Activated CD4-positive, alpha-beta T cell treated with anti-CD3 and anti-CD28 coated beads, Interleukin-2, amount 10 ng/mL, durations not matched to agents 7 days and 5 days (primary cell): Measurements from ENCODE around the gene PLXDC1. TPM values are rescaled to one million over a fixed set of nuclear protein-coding genes. Genes with fewer than 3 reads are reported as not detected.

ENCODE experiments used
- CTCF ChIA-PET: fragments of 350-600 bp; sonication (Branson Sonifier 250); formaldehyde crosslinking; loops from one replicate; lab custom pipeline; 2021; ENCODE audit warnings: antibody characterized with exemption; lab: Charles Lee
- POLR2A ChIA-PET: fragments of 350-600 bp; sonication (Branson Sonifier 250); formaldehyde crosslinking; loops from one replicate; lab custom pipeline; 2021; ENCODE audit warnings: antibody characterized with exemption; lab: Charles Lee
- DNase-seq: peaks from one replicate; pipeline ENCODE4 v3.0.0-alpha.2; 2020
- H3K27ac Mint-ChIP-seq: one replicate; pipeline ENCODE4 v1.8.0; 2021; ENCODE audit warnings: mild to moderate bottlenecking, moderate library complexity, mixed read lengths
- H3K27me3 Mint-ChIP-seq: one replicate; pipeline ENCODE4 v1.8.0; 2021; ENCODE audit warnings: mixed read lengths
- H3K36me3 Mint-ChIP-seq: one replicate; pipeline ENCODE4 v1.8.0; 2021; ENCODE audit warnings: low read depth, mixed read lengths
- H3K4me1 Mint-ChIP-seq: one replicate; pipeline ENCODE4 v1.8.0; 2021; ENCODE audit warnings: mixed read lengths
- H3K4me3 Mint-ChIP-seq: one replicate; pipeline ENCODE4 v1.8.0; 2021; ENCODE audit warnings: mild to moderate bottlenecking, moderate library complexity, mixed read lengths
- H3K9me3 Mint-ChIP-seq: one replicate; pipeline ENCODE4 v1.8.0; 2021; ENCODE audit warnings: mixed read lengths
- total RNA-seq, 2 experiments: library from RNA; stranded (reverse); gene quantifications; one replicate each; pipeline ENCODE4 v1.2.3, GENCODE V29; 2021

Gene PLXDC1
- total RNA-seq, 2 experiments from 2014 or later: 6.0 to 6.3 TPM

GRCh38 chr17:39098588-39098987, 52.8 kb downstream of the PLXDC1 start:
- Mint-ChIP-seq H3K4me3 (no peak overlapping the region), H3K27me3 (no peaks in the 10 kb centered on the region), H3K36me3 (peaks cover 1% of the 10 kb centered on the region), H3K4me1 (peaks cover 68% of the 10 kb centered on the region), H3K9me3 (no peaks in the 10 kb centered on the region), H3K27ac (peak overlapping the region; percentile 37)
- CTCF ChIA-PET: interaction anchor here (0.6 to 0.7 kb wide), 2 partner anchors 13 to 449 kb away, joined by 3 to 5 read pairs; no protein-coding TSS in a partner anchor
- POLR2A ChIA-PET: no interaction called here
- DNase-seq: no peak

- no peaks in the 10 kb centered on the region for H3K9me3 Mint-ChIP-seq
- H3K4me1 Mint-ChIP-seq: peaks cover 73% of the 10 kb centered on the region
- no peaks in the 10 kb centered on the region for H3K27me3 Mint-ChIP-seq
- no peak for DNase-seq
- H3K27ac Mint-ChIP-seq: peak overlapping the region; percentile 96
- CTCF ChIA-PET: interaction anchor here (0.7 kb wide), 1 partner anchor 13 kb away, joined by 3 read pairs; no protein-coding TSS in a partner anchor
- H3K36me3 Mint-ChIP-seq: peaks cover 1% of the 10 kb centered on the region
- POLR2A ChIA-PET: no interaction called here
- peak overlapping the region; percentile 71 for H3K4me3 Mint-ChIP-seq
These were observed 53.9 kb downstream of the PLXDC1 start for GRCh38 chr17:39097537-39097936.

- peaks cover 1% of the 10 kb centered on the region for H3K36me3 Mint-ChIP-seq
- ChIA-PET CTCF (interaction anchor here (0.7 to 1.5 kb wide), 2 partner anchors 13 to 56 kb away, joined by 3 to 6 read pairs; no protein-coding TSS in a partner anchor), POLR2A (no interaction called here)
- H3K27me3 Mint-ChIP-seq: no peaks in the 10 kb centered on the region
- H3K9me3 Mint-ChIP-seq: no peaks in the 10 kb centered on the region
- H3K27ac Mint-ChIP-seq: peak overlapping the region; percentile 96
- peaks cover 73% of the 10 kb centered on the region for H3K4me1 Mint-ChIP-seq
- DNase-seq: no peak
- peak overlapping the region; percentile 71 for H3K4me3 Mint-ChIP-seq
These were observed 54.3 kb downstream of the PLXDC1 start for GRCh38 chr17:39097150-39097519.

GRCh38 chr17:39096508-39097149, 54.8 kb downstream of the PLXDC1 start:
- CTCF ChIA-PET: interaction anchor here (1.5 to 1.8 kb wide), 2 partner anchors 57 to 113 kb away, joined by 4 to 6 read pairs; no protein-coding TSS in a partner anchor
- H3K36me3 Mint-ChIP-seq: peaks cover 1% of the 10 kb centered on the region
- no peaks in the 10 kb centered on the region for H3K27me3 Mint-ChIP-seq
- H3K4me3 Mint-ChIP-seq: peak overlapping the region; percentile 71
- DNase-seq: peak; percentile 72
- no peaks in the 10 kb centered on the region for H3K9me3 Mint-ChIP-seq
- H3K27ac Mint-ChIP-seq: peak overlapping the region; percentile 96
- POLR2A ChIA-PET: no interaction called here
- peaks cover 73% of the 10 kb centered on the region for H3K4me1 Mint-ChIP-seq

GRCh38 chr17:39095309-39095686, 56.1 kb downstream of the PLXDC1 start:
- no peaks in the 10 kb centered on the region for H3K27me3 Mint-ChIP-seq
- H3K36me3 Mint-ChIP-seq: peaks cover 1% of the 10 kb centered on the region
- POLR2A ChIA-PET: no interaction called here
- CTCF ChIA-PET: interaction anchor here (0.6 to 1.8 kb wide), 2 partner anchors 15 to 112 kb away, joined by 3 to 4 read pairs; no protein-coding TSS in a partner anchor
- no peaks in the 10 kb centered on the region for H3K9me3 Mint-ChIP-seq
- H3K4me3 Mint-ChIP-seq: peak overlapping the region; percentile 71
- no peak for DNase-seq
- peaks cover 77% of the 10 kb centered on the region for H3K4me1 Mint-ChIP-seq
- H3K27ac Mint-ChIP-seq: peak overlapping the region; percentile 96

GRCh38 chr17:39094607-39095308, 56.7 kb downstream of the PLXDC1 start:
- Mint-ChIP-seq H3K4me3 (peak overlapping the region; percentile 65), H3K36me3 (peaks cover 1% of the 10 kb centered on the region), H3K27me3 (no peaks in the 10 kb centered on the region), H3K4me1 (peaks cover 77% of the 10 kb centered on the region), H3K27ac (peak overlapping the region; percentile 87), H3K9me3 (no peaks in the 10 kb centered on the region)
- peak; percentile 57 for DNase-seq
- ChIA-PET POLR2A (no interaction called here), CTCF (interaction anchor here (0.6 to 1.8 kb wide), 3 partner anchors 14 to 112 kb away, joined by 3 to 4 read pairs (median 3); no protein-coding TSS in a partner anchor)

GRCh38 chr17:39092692-39093230, 58.7 kb downstream of the PLXDC1 start:
- H3K27ac Mint-ChIP-seq: peak overlapping the region; percentile 99
- DNase-seq: peak; percentile 46
- POLR2A ChIA-PET: interaction anchor here (0.7 kb wide), 1 partner anchor 64 kb away, joined by 4 read pairs; no protein-coding TSS in a partner anchor
- no peaks in the 10 kb centered on the region for H3K9me3 Mint-ChIP-seq
- H3K4me3 Mint-ChIP-seq: peak overlapping the region; percentile 44
- CTCF ChIA-PET: interaction anchor here (0.6 to 2.2 kb wide), 6 partner anchors 10 to 343 kb away, joined by 3 to 12 read pairs (median 3); no protein-coding TSS in a partner anchor
- peaks cover 69% of the 10 kb centered on the region for H3K4me1 Mint-ChIP-seq
- no peaks in the 10 kb centered on the region for H3K27me3 Mint-ChIP-seq
- H3K36me3 Mint-ChIP-seq: no peaks in the 10 kb centered on the region

GRCh38 chr17:39090908-39091665, 60.4 kb downstream of the PLXDC1 start:
- no peak for DNase-seq
- POLR2A ChIA-PET: no interaction called here
- Mint-ChIP-seq H3K36me3 (no peaks in the 10 kb centered on the region), H3K4me3 (peak overlapping the region; percentile 20), H3K4me1 (peaks cover 55% of the 10 kb centered on the region), H3K9me3 (no peaks in the 10 kb centered on the region), H3K27me3 (no peaks in the 10 kb centered on the region), H3K27ac (peak overlapping the region; percentile 86)
- CTCF ChIA-PET: interaction anchor here (1.0 to 2.2 kb wide), 2 partner anchors 62 to 108 kb away, joined by 3 to 12 read pairs; no protein-coding TSS in a partner anchor

- no peak overlapping the region for H3K4me3 Mint-ChIP-seq
- H3K27me3 Mint-ChIP-seq: no peaks in the 10 kb centered on the region
- no peak for DNase-seq
- H3K4me1 Mint-ChIP-seq: peaks cover 48% of the 10 kb centered on the region
- POLR2A ChIA-PET: no interaction called here
- CTCF ChIA-PET: interaction anchor here (1.0 kb wide), 1 partner anchor 107 kb away, joined by 3 read pairs; no protein-coding TSS in a partner anchor
- H3K27ac Mint-ChIP-seq: no peak overlapping the region
- no peaks in the 10 kb centered on the region for H3K9me3 Mint-ChIP-seq
- no peaks in the 10 kb centered on the region for H3K36me3 Mint-ChIP-seq
These were observed 61.0 kb downstream of the PLXDC1 start for GRCh38 chr17:39090400-39090799.

- peaks cover 4% of the 10 kb centered on the region for H3K4me1 Mint-ChIP-seq
- H3K36me3 Mint-ChIP-seq: no peaks in the 10 kb centered on the region
- POLR2A ChIA-PET: no interaction called here
- no peak overlapping the region for H3K4me3 Mint-ChIP-seq
- DNase-seq: no peak
- no peak overlapping the region for H3K27ac Mint-ChIP-seq
- CTCF ChIA-PET: interaction anchor here (0.6 to 1.8 kb wide), 2 partner anchors 13 to 27 kb away, joined by 3 to 4 read pairs; no protein-coding TSS in a partner anchor
- H3K27me3 Mint-ChIP-seq: no peaks in the 10 kb centered on the region
- H3K9me3 Mint-ChIP-seq: no peaks in the 10 kb centered on the region
These were observed 66.9 kb downstream of the PLXDC1 start for GRCh38 chr17:39084558-39084957.

- POLR2A ChIA-PET: no interaction called here
- no peak overlapping the region for H3K27ac Mint-ChIP-seq
- peaks cover 2% of the 10 kb centered on the region for H3K4me1 Mint-ChIP-seq
- no peaks in the 10 kb centered on the region for H3K27me3 Mint-ChIP-seq
- DNase-seq: no peak
- CTCF ChIA-PET: interaction anchor here (1.0 to 1.2 kb wide), 2 partner anchors 10 to 16 kb away, joined by 3 to 5 read pairs; no protein-coding TSS in a partner anchor
- no peaks in the 10 kb centered on the region for H3K36me3 Mint-ChIP-seq
- no peaks in the 10 kb centered on the region for H3K9me3 Mint-ChIP-seq
- H3K4me3 Mint-ChIP-seq: no peak overlapping the region
These were observed 68.2 kb downstream of the PLXDC1 start for GRCh38 chr17:39083270-39083669.

- Mint-ChIP-seq H3K36me3 (no peaks in the 10 kb centered on the region), H3K4me1 (no peaks in the 10 kb centered on the region), H3K27ac (no peak overlapping the region), H3K9me3 (no peaks in the 10 kb centered on the region), H3K4me3 (no peak overlapping the region), H3K27me3 (no peaks in the 10 kb centered on the region)
- POLR2A ChIA-PET: no interaction called here
- CTCF ChIA-PET: interaction anchor here (0.6 to 1.2 kb wide), 3 partner anchors 10 to 1827 kb away, joined by 3 to 5 read pairs (median 3); no protein-coding TSS in a partner anchor
- no peak for DNase-seq
These were observed 69.0 kb downstream of the PLXDC1 start for GRCh38 chr17:39082482-39082881.
